Stomach (tissue), 4 donors: ENCODE data around the gene DYNC1I1.

Source experiments
- EP300 ChIP-seq: sonication (generic); formaldehyde crosslinking; IDR thresholded peaks from one replicate; pipeline ENCODE4 v1.6.1; 2017; ENCODE audit warnings: antibody characterized with exemption
- POLR2A ChIP-seq, 4 donors: fragments of 450-650 bp; IDR thresholded peaks; one replicate each; pipeline ENCODE4 v1.6.1; 2016; ENCODE audit warnings: antibody characterized with exemption in 4 of 4, control low read depth in 2 of 4, mild to moderate bottlenecking in 1 of 4, moderate library complexity in 1 of 4
- POLR2AphosphoS5 ChIP-seq, 3 donors: sonication (generic); formaldehyde crosslinking; IDR thresholded peaks; one replicate each; pipeline ENCODE4 v1.6.1; 2016; ENCODE audit warnings: antibody characterized with exemption in 3 of 3
- TF ChIP-seq, protein P1 (sequence below), 7 experiments: fragments of 450-650 bp in 4 of 7; fragments of 200-600 bp in 3 of 7; sonication (generic) in 3 of 7; IDR thresholded peaks; one replicate each; pipeline ENCODE4 v1.5.1; 2016 to 2019; ENCODE audit warnings: antibody characterized with exemption in 7 of 7, control low read depth in 2 of 7, mild to moderate bottlenecking in 1 of 7

DNA sequence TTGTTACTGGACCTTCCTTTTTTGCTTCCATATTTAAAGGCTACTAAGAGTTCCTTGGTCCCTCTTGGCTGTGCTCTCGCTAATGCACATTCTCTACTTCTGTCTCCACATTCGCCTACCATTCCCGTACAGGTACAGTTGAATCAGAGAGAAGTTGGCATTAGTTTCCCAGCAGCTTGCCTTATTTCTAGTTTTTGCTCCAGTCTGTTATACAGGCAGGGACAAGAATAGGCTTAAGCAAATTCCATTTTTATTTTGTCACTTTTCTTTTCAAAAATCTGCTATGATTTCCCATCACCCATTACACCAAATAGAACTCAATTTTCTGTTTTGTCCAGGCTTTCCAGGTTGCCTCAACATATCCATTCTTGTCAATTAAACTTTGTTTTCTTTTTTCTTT, 29.9 kb downstream of the DYNC1I1 start:
- TF ChIP-seq, protein P1, sequence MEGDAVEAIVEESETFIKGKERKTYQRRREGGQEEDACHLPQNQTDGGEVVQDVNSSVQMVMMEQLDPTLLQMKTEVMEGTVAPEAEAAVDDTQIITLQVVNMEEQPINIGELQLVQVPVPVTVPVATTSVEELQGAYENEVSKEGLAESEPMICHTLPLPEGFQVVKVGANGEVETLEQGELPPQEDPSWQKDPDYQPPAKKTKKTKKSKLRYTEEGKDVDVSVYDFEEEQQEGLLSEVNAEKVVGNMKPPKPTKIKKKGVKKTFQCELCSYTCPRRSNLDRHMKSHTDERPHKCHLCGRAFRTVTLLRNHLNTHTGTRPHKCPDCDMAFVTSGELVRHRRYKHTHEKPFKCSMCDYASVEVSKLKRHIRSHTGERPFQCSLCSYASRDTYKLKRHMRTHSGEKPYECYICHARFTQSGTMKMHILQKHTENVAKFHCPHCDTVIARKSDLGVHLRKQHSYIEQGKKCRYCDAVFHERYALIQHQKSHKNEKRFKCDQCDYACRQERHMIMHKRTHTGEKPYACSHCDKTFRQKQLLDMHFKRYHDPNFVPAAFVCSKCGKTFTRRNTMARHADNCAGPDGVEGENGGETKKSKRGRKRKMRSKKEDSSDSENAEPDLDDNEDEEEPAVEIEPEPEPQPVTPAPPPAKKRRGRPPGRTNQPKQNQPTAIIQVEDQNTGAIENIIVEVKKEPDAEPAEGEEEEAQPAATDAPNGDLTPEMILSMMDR (IDR thresholded peaks at IDR 0.05), result no peak
- TF ChIP-seq POLR2AphosphoS5 (IDR thresholded peaks at IDR 0.05), result no peak
- TF ChIP-seq EP300, result no peak
- TF ChIP-seq POLR2A (IDR thresholded peaks at IDR 0.05), result no peak
